SK-N-MC (cell line): ENCODE data around the gene KIF16B.

Experiments
- EZH2 ChIP-seq: fragments of 200-600 bp; sonication (generic); IDR thresholded peaks from one replicate; pipeline ENCODE4 v1.6.1; 2017; ENCODE audit warnings: antibody characterized with exemption
- FOXP2 ChIP-seq: optimal IDR thresholded peaks from 2 replicates; pipeline ENCODE3; 2011; ENCODE audit warnings: mild to moderate bottlenecking, moderate library complexity; ENCODE audit not compliant: insufficient read depth; ENCODE audit errors: extremely low read length, control extremely low read depth
- POLR2AphosphoS5 ChIP-seq: IDR thresholded peaks from 2 replicates; pipeline ENCODE4 v1.6.1; 2012; ENCODE audit warnings: mild to moderate bottlenecking, low read depth, low read length, borderline replicate concordance

DNA sequence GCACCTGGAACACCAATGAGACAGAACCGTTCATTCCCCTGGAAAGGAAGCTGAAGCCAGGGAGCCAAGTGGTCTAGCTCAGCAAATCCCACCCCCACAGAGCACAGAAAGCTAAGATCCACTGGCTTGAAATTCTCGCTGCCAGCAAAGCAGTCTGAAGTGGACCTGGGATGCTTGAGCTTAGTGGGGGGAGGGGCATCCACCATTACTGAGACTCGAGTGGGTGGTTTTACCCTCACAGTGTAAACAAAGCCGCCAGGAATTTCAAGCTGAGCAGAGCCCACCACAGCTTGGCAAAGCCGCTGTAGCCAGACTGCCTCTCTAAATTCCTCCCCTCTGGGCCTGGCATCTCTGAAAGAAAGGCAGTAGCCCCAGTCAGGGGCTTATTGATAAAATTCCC is 53.1 kb downstream of the KIF16B start:
- TF ChIP-seq POLR2AphosphoS5 (no peak), EZH2 (no peak), FOXP2 (no peak)
